Right lobe of liver (tissue), 6 donors: Measurements from ENCODE around the gene ARL3. TPM values are rescaled to one million over a fixed set of nuclear protein-coding genes. Genes with fewer than 3 reads are reported as not detected.
"Not testable (repeated sequence)": the region's sequence is repeated elsewhere in the genome, so short reads cannot be mapped to it uniquely, and the experiment has no call there.

Experiments
- ATAC-seq, 4 donors: fragments of 200-7000 bp; cut with Tn5 transposase; one replicate each; pipeline ENCODE4 v1.9.1; 2020; ENCODE audit warnings: mild to moderate bottlenecking in 4 of 4, moderate library complexity in 4 of 4
- DNase-seq, 3 donors: peaks; one replicate each; pipeline ENCODE4 v3.0.0-alpha.2; 2020
- H3K27ac ChIP-seq, 3 donors: fragments of 200-600 bp; one replicate each; pipeline ENCODE4 v1.8.0; 2022
- H3K27me3 ChIP-seq, 2 donors: fragments of 200-600 bp; one replicate each; pipeline ENCODE4 v1.8.0; 2022
- H3K36me3 ChIP-seq, 4 donors: fragments of 200-600 bp; sonication (generic) in 1 of 4; one replicate each; pipeline versions ENCODE4 v1.5.1 to v1.8.0; 2017 to 2022; ENCODE audit warnings: control low read depth in 1 of 4
- H3K4me1 ChIP-seq, 4 donors: fragments of 200-600 bp; sonication (generic) in 1 of 4; one replicate each; pipeline versions ENCODE4 v1.5.1 to v1.8.0; 2017 to 2022; ENCODE audit warnings: control low read depth in 1 of 4
- H3K4me3 ChIP-seq, 3 donors: fragments of 200-600 bp; one replicate each; pipeline ENCODE4 v1.8.0; 2022
- H3K9me3 ChIP-seq, 4 donors: fragments of 200-600 bp; sonication (generic) in 1 of 4; one replicate each; pipeline versions ENCODE4 v1.5.1 to v1.8.0; 2017 to 2022; ENCODE audit warnings: control low read depth in 1 of 4
- POLR2A ChIP-seq: fragments of 450-650 bp; IDR thresholded peaks from one replicate; pipeline ENCODE4 v1.6.1; 2017; ENCODE audit warnings: antibody characterized with exemption, mild to moderate bottlenecking
- WGBS: methylation state at CpG from one replicate; pipeline ENCODE4 v1.1.6; 2018; ENCODE audit warnings: low coverage, low lambda C conversion rate; ENCODE audit not compliant: insufficient coverage; ENCODE audit errors: missing lambda C conversion rate; 5-methylcytosine and 5-hydroxymethylcytosine counted together
- intact Hi-C, 2 donors: fragments of 100-400 bp; cut with DNase I; formaldehyde crosslinking; loops; one replicate each; pipeline versions ENCODE4 v1.11.2 to v1.14.1; 2022
- total RNA-seq, 6 experiments: library from RNA; depleted of rRNA in 2 of 6; stranded (reverse); fragments of >200 nt in 2 of 6; fragmentation: NEBNext Ultra II Directional in 3 of 6; extraction: Animal tissue kit (Norgen Biotek cat#: 25700) in 3 of 6; gene quantifications; one replicate each; pipeline versions ENCODE4 v1.1.0 to v1.2.4, GENCODE V29; 2016 to 2023
- TF ChIP-seq, protein P1 (sequence below), 4 donors: fragments of 200-600 bp in 3 of 4; fragments of 450-650 bp in 1 of 4; IDR thresholded peaks; one replicate each; pipeline versions ENCODE4 v1.5.1 to v1.8.0; 2016 to 2022; ENCODE audit warnings: antibody characterized with exemption in 4 of 4, mild to moderate bottlenecking in 2 of 4
- donor health status: DM: no; HTN: yes; CAD: no.
- donor health status: DM: no; HTN: no; CAD: no.
- donor health status: DM: no; HTN: no; CAD: no.
- donor health status: DM: no; HTN: yes; CAD: no.
- donor health status: DM: no; HTN: yes; CAD: no.

Gene ARL3
- total RNA-seq, 6 experiments from 2014 or later, result 1.1 to 3.3 (median 2.3) TPM

DNA sequence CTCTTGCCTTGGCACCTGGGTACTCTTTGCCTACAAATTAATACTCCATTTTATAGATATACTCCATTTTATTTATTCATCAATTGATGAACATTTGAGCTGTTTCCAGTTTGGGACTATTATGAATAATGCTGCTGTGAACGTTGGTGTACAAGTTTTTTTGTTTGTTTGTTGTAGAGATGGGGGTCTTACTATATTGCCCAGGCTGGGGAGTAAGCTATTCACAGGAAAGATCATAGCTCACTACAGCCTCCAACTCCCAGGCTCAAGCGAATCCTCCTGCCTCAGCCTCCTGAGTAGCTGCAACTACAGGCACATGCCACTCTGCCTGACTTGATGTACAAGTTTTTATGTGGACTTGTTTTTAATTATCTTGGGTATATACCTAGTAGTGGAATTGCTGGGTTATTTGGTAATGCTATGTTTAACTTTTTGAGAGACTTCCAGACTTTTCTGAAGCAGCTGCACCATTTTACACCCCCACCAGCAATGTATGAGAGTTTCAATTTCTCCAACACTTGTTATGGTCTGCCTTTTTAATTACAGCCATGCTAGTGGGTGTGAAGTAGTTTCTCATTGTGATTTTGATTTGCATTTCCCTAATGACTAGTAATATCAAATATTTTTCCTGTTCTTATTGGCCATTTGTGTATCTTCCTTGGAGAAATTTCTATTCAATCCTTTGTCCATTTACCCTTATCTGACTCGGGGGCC is 45.5 kb upstream of the ARL3 start:
- 95% methylated on average over 3 of the region's 3 CpGs for WGBS
- H3K27ac ChIP-seq, result no peak overlapping the region
- intact Hi-C loops, result no loop called here
- no peaks in the 10 kb centered on the region for H3K27me3 ChIP-seq
- no peak for DNase-seq
- H3K4me1 ChIP-seq, result peaks cover 0 to 29% (median 8%) of the 10 kb centered on the region in 4 donors
- no peak for TF ChIP-seq POLR2A
- H3K9me3 ChIP-seq, result no peaks in the 10 kb centered on the region
- no peaks in the 10 kb centered on the region for H3K36me3 ChIP-seq
- no peak overlapping the region for H3K4me3 ChIP-seq
- no peak for ATAC-seq

DNA sequence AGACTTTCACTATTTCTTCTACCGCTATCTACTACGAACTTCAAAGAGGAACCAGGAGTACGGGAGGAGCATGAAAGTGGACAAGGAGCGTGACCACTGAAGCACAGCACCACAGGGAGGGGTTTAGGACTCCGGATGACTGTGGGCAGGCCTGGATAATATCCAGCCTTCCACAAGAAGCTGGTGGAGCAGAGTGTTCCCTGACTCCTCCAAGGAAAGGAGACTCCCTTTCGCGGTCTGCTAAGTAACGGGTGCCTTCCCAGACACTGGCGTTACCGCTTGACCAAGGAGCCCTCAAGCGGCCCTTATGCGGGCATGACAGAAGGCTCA is 44.7 kb upstream of the ARL3 start:
- H3K27ac ChIP-seq, H3K36me3 ChIP-seq, H3K27me3 ChIP-seq, H3K4me3 ChIP-seq, intact Hi-C loops, ATAC-seq, H3K9me3 ChIP-seq, DNase-seq: not testable (repeated sequence)
- peaks cover 0 to 29% (median 5%) of the 10 kb centered on the region in 4 donors for H3K4me1 ChIP-seq
- 52% methylated on average over 6 of the region's 12 CpGs for WGBS

DNA sequence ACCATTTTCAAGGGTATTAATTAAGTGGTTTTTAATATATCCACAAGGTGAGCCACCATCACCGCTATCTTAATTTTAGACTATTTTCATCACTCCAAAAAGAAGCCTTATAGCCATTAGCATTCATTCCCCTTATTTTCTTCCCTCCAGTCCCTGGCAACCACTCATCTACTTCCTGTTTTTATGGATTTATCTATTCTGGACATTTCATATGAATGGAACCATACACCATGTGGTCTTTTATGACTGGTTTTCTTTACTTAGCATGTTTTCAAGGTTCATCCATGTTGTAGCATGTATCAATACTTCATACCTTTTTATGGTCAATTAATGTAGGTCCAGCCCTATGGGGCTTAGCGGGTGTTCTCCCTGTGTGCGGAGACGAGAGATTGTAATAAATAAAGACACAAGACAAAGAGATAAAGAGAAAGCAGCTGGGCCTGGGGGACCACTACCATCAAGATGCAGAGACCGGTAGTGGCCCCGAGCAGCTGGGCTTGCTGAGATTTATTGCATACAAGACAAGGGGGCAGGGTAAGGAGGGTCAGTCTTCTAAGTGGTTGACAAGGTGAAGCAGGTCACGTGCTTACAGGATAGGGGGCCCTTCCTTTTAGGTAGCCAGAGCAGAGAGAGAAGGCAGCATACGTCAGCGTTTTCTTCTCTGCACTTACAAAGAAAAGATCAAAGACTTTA is 44.2 kb upstream of the ARL3 start:
- Histone ChIP-seq H3K4me1 (peaks cover 0 to 32% (median 7%) of the 10 kb centered on the region in 4 donors), H3K27me3 (no peaks in the 10 kb centered on the region), H3K4me3 (no peak overlapping the region), H3K36me3 (no peaks in the 10 kb centered on the region), H3K9me3 (no peaks in the 10 kb centered on the region), H3K27ac (no peak overlapping the region)
- no peak for DNase-seq
- TF ChIP-seq POLR2A, result no peak
- TF ChIP-seq, protein P1, sequence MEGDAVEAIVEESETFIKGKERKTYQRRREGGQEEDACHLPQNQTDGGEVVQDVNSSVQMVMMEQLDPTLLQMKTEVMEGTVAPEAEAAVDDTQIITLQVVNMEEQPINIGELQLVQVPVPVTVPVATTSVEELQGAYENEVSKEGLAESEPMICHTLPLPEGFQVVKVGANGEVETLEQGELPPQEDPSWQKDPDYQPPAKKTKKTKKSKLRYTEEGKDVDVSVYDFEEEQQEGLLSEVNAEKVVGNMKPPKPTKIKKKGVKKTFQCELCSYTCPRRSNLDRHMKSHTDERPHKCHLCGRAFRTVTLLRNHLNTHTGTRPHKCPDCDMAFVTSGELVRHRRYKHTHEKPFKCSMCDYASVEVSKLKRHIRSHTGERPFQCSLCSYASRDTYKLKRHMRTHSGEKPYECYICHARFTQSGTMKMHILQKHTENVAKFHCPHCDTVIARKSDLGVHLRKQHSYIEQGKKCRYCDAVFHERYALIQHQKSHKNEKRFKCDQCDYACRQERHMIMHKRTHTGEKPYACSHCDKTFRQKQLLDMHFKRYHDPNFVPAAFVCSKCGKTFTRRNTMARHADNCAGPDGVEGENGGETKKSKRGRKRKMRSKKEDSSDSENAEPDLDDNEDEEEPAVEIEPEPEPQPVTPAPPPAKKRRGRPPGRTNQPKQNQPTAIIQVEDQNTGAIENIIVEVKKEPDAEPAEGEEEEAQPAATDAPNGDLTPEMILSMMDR (IDR thresholded peaks at IDR 0.05), result no peak
- ATAC-seq, result no peak
- WGBS, result 72% methylated on average over 9 of the region's 9 CpGs
- intact Hi-C loops, result no loop called here

DNA sequence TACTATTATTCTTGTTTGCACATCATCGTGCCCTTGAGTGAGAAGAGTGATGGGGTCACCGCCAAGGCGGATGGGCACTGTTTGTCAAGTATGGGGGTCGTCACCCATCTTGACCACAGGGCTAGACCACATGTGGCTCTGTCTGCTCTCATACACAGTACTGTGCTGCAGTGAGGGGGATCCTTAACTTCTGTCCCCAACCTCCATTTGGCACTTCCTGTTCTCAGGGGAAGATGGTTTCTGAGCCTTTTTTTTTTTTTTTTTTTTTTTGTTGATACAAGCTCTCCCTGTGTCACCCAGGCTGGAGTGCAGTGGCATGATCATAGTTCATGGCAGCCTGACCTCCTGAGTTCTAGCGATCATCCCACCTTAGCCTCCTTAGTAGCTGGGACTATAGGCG is 43.1 kb upstream of the ARL3 start:
- ATAC-seq, result peak in 3 of 4 donors; percentile 11 to 25 (median 14)
- intact Hi-C loops, result no loop called here
- no peak for TF ChIP-seq POLR2A
- TF ChIP-seq, protein P1 (IDR thresholded peaks at IDR 0.05), result no peak
- Histone ChIP-seq H3K27ac (no peak overlapping the region), H3K4me1 (peaks cover 0 to 27% (median 11%) of the 10 kb centered on the region in 4 donors), H3K36me3 (no peaks in the 10 kb centered on the region), H3K4me3 (no peak overlapping the region), H3K9me3 (no peaks in the 10 kb centered on the region), H3K27me3 (no peaks in the 10 kb centered on the region)
- DNase-seq, result peak in 1 of 3 donors; percentile 11
- WGBS, result 85% methylated on average over 6 of the region's 6 CpGs

DNA sequence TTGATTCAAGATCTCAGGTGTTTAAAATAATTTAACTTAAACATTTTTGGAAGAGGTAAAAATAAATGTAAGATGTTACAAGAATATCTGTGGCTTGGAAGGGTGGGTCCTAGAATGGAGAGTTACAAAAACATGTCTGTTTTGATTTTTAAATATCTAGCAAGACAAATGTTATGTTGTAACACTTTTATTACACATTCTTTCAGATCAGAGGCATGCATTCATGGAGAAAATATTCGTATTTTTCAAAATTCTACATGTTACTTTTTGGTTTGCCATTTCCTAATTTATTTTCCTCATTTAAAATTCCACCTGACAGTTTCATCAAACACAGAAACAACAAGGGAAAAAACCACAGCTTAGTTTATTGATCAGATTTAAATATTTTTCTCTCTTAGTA is 39.5 kb upstream of the ARL3 start:
- Histone ChIP-seq H3K27ac (peak overlapping the region; percentile 28 to 51 (median 39)), H3K27me3 (no peaks in the 10 kb centered on the region), H3K9me3 (no peaks in the 10 kb centered on the region), H3K4me3 (no peak overlapping the region), H3K4me1 (peaks cover 0 to 13% (median 6%) of the 10 kb centered on the region in 4 donors), H3K36me3 (no peaks in the 10 kb centered on the region)
- 63% methylated on average over 1 of the region's 1 CpG for WGBS
- intact Hi-C loops, result no loop called here
- TF ChIP-seq POLR2A, result no peak
- TF ChIP-seq, protein P1 (IDR thresholded peaks at IDR 0.05), result no peak
- ATAC-seq (no peak), DNase-seq (no peak)
